Fibroblast of gingiva (primary cell): Measurements from ENCODE around the gene PER2.
A peak's percentile ranks its signal among the peaks of the same experiment; 100 is the strongest.
"Not testable (repeated sequence)": the region's sequence is repeated elsewhere in the genome, so short reads cannot be mapped to it uniquely, and the experiment has no call there.

ENCODE experiments used
- DNase-seq: peaks from one replicate; pipeline ENCODE4 v3.0.0-alpha.2; 2011; ENCODE audit warnings: low read depth

Gene PER2

GRCh38 chr2:238287737-238288649, at the start of gene PER2:
Gene PER2 (minus strand): TSS chr2:238288610. CDS start chr2:238277936, 10,674 bp downstream.
- peak; percentile 71 for DNase-seq

- DNase-seq: no peak
Measured at GRCh38 chr2:238337846-238338245, 49.4 kb upstream of the PER2 start.

GRCh38 chr2:238336793-238337444, 48.5 kb upstream of the PER2 start:
- no peak for DNase-seq

GRCh38 chr2:238336151-238336550, 47.7 kb upstream of the PER2 start:
- no peak for DNase-seq

GRCh38 chr2:238335591-238335990, 47.2 kb upstream of the PER2 start:
- DNase-seq: peak; percentile 34

GRCh38 chr2:238334885-238335284, 46.5 kb upstream of the PER2 start:
- DNase-seq: no peak

- no peak for DNase-seq
Measured at GRCh38 chr2:238331916-238332315, 43.5 kb upstream of the PER2 start.

GRCh38 chr2:238330391-238330790, 42.0 kb upstream of the PER2 start:
- no peak for DNase-seq

GRCh38 chr2:238327751-238328150, 39.3 kb upstream of the PER2 start:
- DNase-seq: no peak

GRCh38 chr2:238326801-238327365, 38.5 kb upstream of the PER2 start:
- DNase-seq: no peak

GRCh38 chr2:238325694-238326093, 37.3 kb upstream of the PER2 start:
- no peak for DNase-seq

- not testable (repeated sequence) for DNase-seq
Measured at GRCh38 chr2:238324248-238324647, 35.8 kb upstream of the PER2 start.

GRCh38 chr2:238322001-238322411, 33.6 kb upstream of the PER2 start:
- DNase-seq: no peak

- no peak for DNase-seq
Measured at GRCh38 chr2:238321467-238321866, 33.1 kb upstream of the PER2 start.

- DNase-seq: no peak
Measured at GRCh38 chr2:238320648-238321281, 32.4 kb upstream of the PER2 start.

- DNase-seq: peak; percentile 93
Measured at GRCh38 chr2:238320246-238320647, 31.8 kb upstream of the PER2 start, which contains the start of gene TRAF3IP1. Gene TRAF3IP1 (plus strand): TSS chr2:238320518. CDS start chr2:238320663, 145 bp downstream.

GRCh38 chr2:238315031-238315595, 26.7 kb upstream of the PER2 start:
- DNase-seq: no peak

- no peak for DNase-seq
Measured at GRCh38 chr2:238314576-238314975, 26.2 kb upstream of the PER2 start.

- no peak for DNase-seq
Measured at GRCh38 chr2:238313991-238314350, 25.6 kb upstream of the PER2 start.

- no peak for DNase-seq
Measured at GRCh38 chr2:238313289-238313990, 25.0 kb upstream of the PER2 start.

GRCh38 chr2:238310721-238311120, 22.3 kb upstream of the PER2 start:
- DNase-seq: not testable (repeated sequence)
